NCI-H2029 treated with DMSO at 0.1 percent for 48 hours (cell line): ENCODE results near the gene TRPC3.
"Not testable (repeated sequence)": the region's sequence is repeated elsewhere in the genome, so short reads cannot be mapped to it uniquely, and the experiment has no call there.

Experiments
- DNase-seq: peaks from one replicate; lab custom pipeline; 2025; lab: John Stamatoyannopoulos, UW

TRPC3 gene

GRCh38 chr4:121946644-121947043 is 5.2 kb downstream of the TRPC3 start:
- DNase-seq: no peak

DNA sequence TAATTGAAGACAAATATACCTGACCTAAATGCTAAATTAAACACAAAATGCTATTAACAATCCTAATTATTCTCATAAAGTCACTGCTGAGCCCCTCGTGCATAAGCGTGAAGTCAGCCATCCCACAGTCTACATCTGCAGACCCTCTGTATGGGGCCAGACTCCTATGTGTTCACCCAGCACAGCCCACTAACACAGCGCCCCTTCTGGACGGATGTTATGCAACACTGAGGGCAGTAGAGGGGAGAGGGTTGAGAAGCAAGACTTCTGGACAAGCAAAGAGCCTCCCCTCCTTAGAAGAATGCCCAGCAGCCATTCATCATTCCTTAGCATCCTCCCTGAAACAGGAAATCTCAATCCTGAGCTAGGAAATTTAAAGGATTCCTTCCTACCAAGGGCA is 7.9 kb downstream of the TRPC3 start:
- no peak for DNase-seq

- no peak for DNase-seq
Observed at GRCh38 chr4:121939690-121940089, 12.2 kb downstream of the TRPC3 start.

- no peak for DNase-seq
Observed at GRCh38 chr4:121938282-121939092, 13.4 kb downstream of the TRPC3 start.

GRCh38 chr4:121936101-121936500 is 15.8 kb downstream of the TRPC3 start:
- no peak for DNase-seq

DNA sequence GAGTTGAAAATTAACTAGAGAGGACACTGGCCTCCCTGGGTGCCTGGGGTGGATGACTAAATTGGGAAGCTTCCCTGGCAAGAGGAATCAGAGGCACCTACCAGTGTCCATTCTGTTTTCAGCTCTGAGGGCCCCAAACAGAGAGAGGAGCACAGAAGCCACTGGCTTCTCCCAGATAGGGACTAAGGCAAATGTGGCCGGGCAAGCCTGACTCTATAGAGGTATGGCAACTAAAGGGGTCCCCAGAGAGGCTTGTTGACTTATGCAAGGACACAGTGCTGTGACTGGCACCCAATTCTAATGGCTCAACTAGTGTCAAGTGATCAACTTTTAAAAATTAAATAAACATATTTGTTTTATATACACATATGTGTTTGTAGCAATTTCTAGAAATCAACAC is 17.2 kb downstream of the TRPC3 start:
- no peak for DNase-seq

DNA sequence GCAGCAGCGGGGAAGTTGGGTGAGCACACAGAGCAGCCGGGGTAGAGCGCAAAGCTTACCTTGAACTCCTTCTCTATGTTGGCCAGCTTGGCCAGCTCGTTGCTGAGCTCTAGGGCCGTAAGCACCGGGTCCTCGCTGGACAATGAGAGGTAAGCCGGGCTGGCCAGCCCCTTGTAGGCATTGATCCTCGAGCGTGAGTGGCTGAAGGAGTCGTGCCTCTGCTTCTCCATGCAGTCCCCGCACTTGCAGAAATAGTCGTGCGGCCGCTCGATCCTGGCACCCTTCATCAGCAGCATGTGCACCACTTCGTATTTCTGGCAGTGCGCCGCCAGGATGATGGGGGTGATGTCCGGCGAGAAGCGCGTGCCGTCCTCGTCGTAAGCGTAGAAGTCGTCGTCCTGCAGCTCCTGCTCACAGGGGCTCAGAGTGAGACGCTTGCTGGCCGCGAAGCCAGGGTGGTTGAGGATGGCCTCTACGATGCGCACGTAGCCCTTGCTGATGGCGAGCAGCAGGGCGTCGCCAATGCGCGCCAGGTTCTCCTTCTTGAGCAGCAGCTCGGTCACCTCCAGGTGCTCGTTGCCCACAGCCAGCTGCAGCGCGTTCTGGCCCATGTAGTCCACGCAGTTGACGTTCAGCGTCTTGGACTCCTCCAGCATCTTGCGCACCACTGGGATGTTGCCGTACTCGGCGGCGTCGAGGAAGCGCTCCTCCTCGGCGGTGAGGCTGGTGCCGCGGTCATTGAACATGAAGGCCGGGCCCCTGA is 19.5 kb downstream of the TRPC3 start:
- DNase-seq: no peak

DNA sequence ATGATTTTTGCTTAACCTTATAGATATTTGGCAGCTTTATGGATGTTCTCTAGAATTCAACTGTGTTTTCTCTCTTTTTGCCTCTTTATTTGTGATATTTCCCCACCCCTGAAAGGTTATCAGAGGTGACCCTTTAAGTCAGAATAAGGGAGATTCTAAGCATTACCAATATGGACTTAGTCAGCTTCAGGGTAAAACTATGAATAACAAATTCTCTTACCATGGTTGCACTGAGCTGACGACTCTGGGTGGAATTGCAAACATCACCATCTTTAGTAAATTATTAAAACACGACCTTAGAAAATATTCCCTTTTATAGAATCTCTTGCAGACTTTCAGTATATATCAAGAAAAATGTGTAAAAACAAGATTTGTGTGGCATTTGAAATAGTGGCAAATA is 21.6 kb downstream of the TRPC3 start:
- DNase-seq: no peak

GRCh38 chr4:121927948-121928347 is 23.9 kb downstream of the TRPC3 start:
- DNase-seq: no peak

- DNase-seq: not testable (repeated sequence)
Observed at GRCh38 chr4:121926490-121926889, 25.4 kb downstream of the TRPC3 start.

GRCh38 chr4:121923306-121923705 is 28.6 kb downstream of the TRPC3 start:
- no peak for DNase-seq

GRCh38 chr4:121913667-121914066 is 38.2 kb downstream of the TRPC3 start:
- no peak for DNase-seq

DNA sequence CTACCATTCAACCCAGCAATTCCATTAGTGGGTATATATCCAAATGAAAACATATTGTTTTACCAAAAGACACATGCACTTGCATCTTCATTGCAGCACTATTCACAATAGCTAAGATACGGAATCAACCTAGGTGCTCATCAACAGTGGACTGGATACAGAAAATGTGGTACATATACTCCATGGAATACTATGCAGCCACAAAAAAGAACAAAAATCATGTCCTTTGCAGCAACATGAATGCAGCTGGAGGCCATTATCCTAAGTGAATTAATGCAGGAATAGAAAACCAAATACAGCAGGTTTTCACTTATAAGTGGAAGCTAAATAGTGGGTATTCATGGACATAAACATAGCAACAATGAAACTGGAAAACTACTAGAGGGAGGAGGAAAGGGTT is 43.5 kb downstream of the TRPC3 start:
- DNase-seq: no peak

GRCh38 chr4:121900132-121900983 is 51.5 kb downstream of the TRPC3 start:
- DNase-seq: no peak

DNA sequence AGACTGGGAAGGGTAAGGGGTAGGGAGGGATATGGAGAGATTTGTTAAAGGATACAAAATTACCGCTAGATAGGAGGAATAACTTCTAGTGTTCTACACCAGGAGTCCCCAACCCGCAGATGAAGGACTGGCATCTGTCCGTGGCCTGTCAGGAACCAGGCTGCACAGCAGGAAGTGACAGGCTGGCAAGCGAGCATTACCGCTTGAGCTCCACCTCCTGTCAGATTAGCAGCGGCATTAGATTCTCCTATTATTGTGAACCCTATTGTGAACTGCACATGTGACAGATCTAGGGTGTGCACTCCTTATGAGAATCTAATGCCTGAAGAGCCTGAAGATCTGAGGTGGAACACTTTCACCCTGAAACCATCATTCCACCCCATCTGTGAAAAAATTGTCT is 53.7 kb downstream of the TRPC3 start:
- no peak for DNase-seq

DNA sequence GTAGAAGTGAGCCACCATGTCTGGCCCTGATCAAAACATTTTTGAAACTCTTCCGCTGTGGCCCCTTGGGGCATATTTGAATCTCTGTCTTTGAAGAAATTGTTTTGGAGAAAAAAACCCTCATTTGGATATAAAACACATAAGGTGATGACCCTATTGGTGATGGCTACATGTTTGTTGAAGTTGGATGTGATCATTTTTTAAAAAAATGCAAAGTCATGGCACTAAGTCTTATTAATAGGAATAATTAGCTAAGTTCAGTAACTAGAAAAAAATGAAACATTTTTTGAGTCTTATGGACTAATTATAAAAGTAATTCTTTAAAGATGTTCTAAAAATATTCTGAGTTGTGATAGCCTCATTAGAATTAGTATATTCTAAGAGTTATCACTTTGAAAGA is 63.7 kb downstream of the TRPC3 start:
- DNase-seq: no peak

GRCh38 chr4:121885115-121885514 is 66.7 kb downstream of the TRPC3 start:
- DNase-seq: no peak

DNA sequence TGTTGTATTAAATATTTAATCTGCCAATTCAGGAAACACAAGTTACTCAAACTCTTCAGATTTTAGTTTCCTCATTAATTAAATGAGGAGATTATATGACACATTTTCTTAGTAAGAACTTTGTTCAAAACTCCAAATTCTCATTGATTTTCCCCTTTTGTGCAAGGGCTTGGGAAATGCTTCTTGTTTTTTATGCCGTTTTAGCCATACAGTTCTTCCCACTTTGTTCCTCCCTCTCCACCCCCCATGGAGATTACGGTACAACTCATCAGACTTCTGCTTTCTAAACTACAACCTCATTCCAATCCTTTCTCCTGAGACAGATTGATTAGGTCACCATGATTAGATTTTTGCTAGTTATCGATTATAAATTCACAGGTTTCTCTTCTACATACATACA is 70.7 kb downstream of the TRPC3 start:
- no peak for DNase-seq

- DNase-seq: no peak
Observed at GRCh38 chr4:121879135-121879534, 72.7 kb downstream of the TRPC3 start.

GRCh38 chr4:121877041-121877773 is 74.7 kb downstream of the TRPC3 start:
- DNase-seq: no peak

DNA sequence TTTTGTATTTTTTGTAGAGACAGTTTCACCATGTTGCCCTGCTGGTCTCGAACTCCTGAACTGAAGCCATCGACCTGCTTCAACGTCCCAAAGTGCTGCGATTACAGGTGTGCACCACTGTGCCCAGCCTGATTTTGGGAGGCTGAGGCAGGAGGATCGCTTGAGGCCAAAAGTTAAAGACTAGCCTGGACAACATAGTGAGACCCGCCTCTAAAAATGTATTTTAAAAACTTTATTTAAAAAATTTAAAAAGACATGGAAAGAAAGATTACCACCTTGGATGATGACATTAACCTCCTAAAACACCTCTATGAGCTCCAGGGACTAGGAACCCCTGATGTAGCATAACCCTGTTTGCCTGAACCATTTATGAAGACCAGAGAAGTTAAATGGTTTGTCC is 75.8 kb downstream of the TRPC3 start:
- DNase-seq: no peak

DNA sequence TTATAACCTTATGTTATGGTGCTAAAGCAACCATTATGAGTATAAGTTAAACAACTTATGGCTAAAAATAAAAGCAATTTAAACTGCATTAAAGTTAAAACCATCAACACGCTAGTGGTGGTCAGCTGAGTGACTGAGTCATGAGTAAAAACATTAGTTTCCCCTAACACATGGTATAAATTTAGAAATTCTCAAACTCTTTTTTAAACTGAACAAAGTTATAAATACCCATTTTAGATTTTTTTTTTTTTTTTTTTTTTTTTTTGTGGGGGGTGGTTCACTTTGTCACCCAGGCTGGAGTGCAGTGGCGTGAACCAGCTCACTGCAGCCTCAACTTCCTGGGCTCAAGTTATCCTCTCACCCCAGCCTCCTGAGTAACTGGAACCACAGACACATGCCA is 76.2 kb downstream of the TRPC3 start:
- DNase-seq: no peak
